SK-N-SH (cell line): ENCODE data around the gene UGT2A3. TPM values are rescaled to one million over a fixed set of nuclear protein-coding genes. Genes with fewer than 3 reads are reported as not detected.

Source experiments
- CTCF ChIA-PET: fragments of 300-600, 350-600 bp; formaldehyde crosslinking; extraction: SDS; loops from one replicate; lab custom pipeline; 2021; lab: Yijun Ruan, JAX
- POLR2A ChIA-PET: fragments of 350-600 bp; sonication (Branson Sonifier 250); formaldehyde crosslinking; extraction: SDS; loops from one replicate; lab custom pipeline; 2020; ENCODE audit warnings: antibody characterized with exemption, inconsistent platforms; lab: Yijun Ruan, JAX
- DNase-seq: peaks from one replicate; pipeline ENCODE4 v3.0.0; 2012
- H2AFZ ChIP-seq: fragments of 200-600 bp; sonication (generic); 2 replicates; pipeline ENCODE4 v1.8.1; 2016; ENCODE audit warnings: antibody characterized with exemption, mild to moderate bottlenecking, low read depth
- H3F3A ChIP-seq: fragments of 200-600 bp; sonication (generic); replicated peaks from 2 replicates; pipeline ENCODE3; 2016; ENCODE audit warnings: antibody characterized with exemption, mild to moderate bottlenecking; ENCODE audit not compliant: insufficient read depth
- H3K27ac ChIP-seq, 2 experiments: fragments of 200-500 bp in 1 of 2; fragments of 200-600 bp in 1 of 2; sonication (Bioruptor generic) in 1 of 2; sonication (generic), shearing (Covaris generic) in 1 of 2; 2 replicates each; pipeline versions ENCODE4 v1.5.1 to v1.6.1; 2014 to 2016; ENCODE audit warnings: low read depth in 2 of 2, inconsistent platforms in 1 of 2, low read length in 1 of 2, mild to moderate bottlenecking in 1 of 2, mixed read lengths in 1 of 2
- H3K27me3 ChIP-seq: fragments of 200-600 bp; sonication (generic), shearing (Covaris generic); 2 replicates; pipeline ENCODE4 v1.6.1; 2016; ENCODE audit warnings: mixed run types; ENCODE audit not compliant: insufficient read depth
- H3K36me3 ChIP-seq, 2 experiments: fragments of 200-500 bp in 1 of 2; fragments of 200-600 bp in 1 of 2; sonication (Bioruptor generic) in 1 of 2; sonication (generic) in 1 of 2; replicated peaks in 1 of 2; 2 replicates each; pipeline versions ENCODE3 to v1.5.1; 2014 to 2016; ENCODE audit warnings: low read length in 1 of 2, mild to moderate bottlenecking in 1 of 2; ENCODE audit not compliant: insufficient read depth in 2 of 2, control insufficient read depth in 1 of 2
- H3K4me1 ChIP-seq, 2 experiments: fragments of 200-500 bp in 1 of 2; fragments of 200-600 bp in 1 of 2; sonication (Bioruptor generic) in 1 of 2; sonication (generic), shearing (Covaris generic) in 1 of 2; 2 replicates each; pipeline versions ENCODE4 v1.5.1 to v1.6.1; 2014 to 2016; ENCODE audit warnings: low read depth in 1 of 2, low read length in 1 of 2, mixed run types in 1 of 2; ENCODE audit not compliant: insufficient read depth in 2 of 2, control insufficient read depth in 1 of 2
- H3K4me2 ChIP-seq: fragments of 200-600 bp; sonication (generic), shearing (Covaris generic); 2 replicates; pipeline ENCODE4 v1.6.1; 2017; ENCODE audit warnings: mixed run types
- H3K4me3 ChIP-seq, 2 experiments: fragments of 200-500 bp in 1 of 2; fragments of 200-600 bp in 1 of 2; sonication (Bioruptor generic) in 1 of 2; sonication (generic), shearing (Covaris generic) in 1 of 2; 2 replicates each; pipeline versions ENCODE4 v1.5.1 to v1.8.1; 2014 to 2016; ENCODE audit warnings: low read depth in 2 of 2, inconsistent platforms in 1 of 2, low read length in 1 of 2, mild to moderate bottlenecking in 1 of 2, mixed read lengths in 1 of 2, moderate library complexity in 1 of 2
- H3K79me2 ChIP-seq: fragments of 200-600 bp; sonication (generic); 2 replicates; pipeline ENCODE4 v1.8.1; 2017; ENCODE audit warnings: mild to moderate bottlenecking; ENCODE audit not compliant: insufficient read depth
- H3K9ac ChIP-seq: fragments of 200-600 bp; sonication (generic); 2 replicates; pipeline ENCODE4 v1.6.1; 2017; ENCODE audit warnings: mixed run types
- H3K9me2 ChIP-seq: fragments of 200-600 bp; sonication (generic); 2 replicates; pipeline ENCODE4 v1.6.1; 2017; ENCODE audit warnings: mixed run types
- H3K9me3 ChIP-seq: fragments of 200-600 bp; sonication (generic); 2 replicates; pipeline ENCODE4 v1.6.1; 2017; ENCODE audit warnings: mixed run types, mild to moderate bottlenecking, moderate library complexity
- H4K20me1 ChIP-seq: fragments of 200-600 bp; sonication (generic); 2 replicates; pipeline ENCODE4 v1.6.1; 2017; ENCODE audit warnings: mild to moderate bottlenecking, mixed run types; ENCODE audit not compliant: insufficient read depth
- CHD2 ChIP-seq: fragments of 150-350 bp; IDR thresholded peaks from 2 replicates; pipeline ENCODE4 v1.6.1; 2018; ENCODE audit warnings: low read length; ENCODE audit not compliant: partially characterized antibody
- CTCF ChIP-seq: fragments of 200-600 bp; sonication (generic); IDR thresholded peaks from 2 replicates; pipeline ENCODE4 v1.6.1; 2017; ENCODE audit warnings: antibody characterized with exemption, mild to moderate bottlenecking, moderate library complexity
- ELF1 ChIP-seq: IDR thresholded peaks from 2 replicates; pipeline ENCODE4 v1.4.0; 2012
- JUND ChIP-seq: IDR thresholded peaks from 2 replicates; pipeline ENCODE4 v1.4.0; 2012
- MEF2A ChIP-seq: IDR thresholded peaks from 2 replicates; pipeline ENCODE4 v1.4.0; 2012; ENCODE audit warnings: low read depth, borderline replicate concordance
- MXI1 ChIP-seq: IDR thresholded peaks from 2 replicates; pipeline ENCODE4 v1.6.1; 2012; ENCODE audit warnings: mild to moderate bottlenecking, low read depth, low read length, improper control_type of control experiment
- RCOR1 ChIP-seq: fragments of 150-350 bp; IDR thresholded peaks from 2 replicates; pipeline ENCODE4 v1.6.1; 2017; ENCODE audit warnings: antibody characterized with exemption, low read length
- RXRA ChIP-seq: IDR thresholded peaks from 2 replicates; pipeline ENCODE4 v1.4.0; 2012; ENCODE audit warnings: low read depth, mild to moderate bottlenecking, borderline replicate concordance
- SIN3A ChIP-seq: IDR thresholded peaks from 2 replicates; pipeline ENCODE4 v1.6.1; 2012; ENCODE audit warnings: low read depth, mild to moderate bottlenecking, low read length, moderate library complexity, borderline replicate concordance
- TEAD4 ChIP-seq: IDR thresholded peaks from 2 replicates; pipeline ENCODE4 v1.4.0; 2012; ENCODE audit warnings: mild to moderate bottlenecking, borderline replicate concordance; ENCODE audit not compliant: insufficient read depth
- USF1 ChIP-seq: IDR thresholded peaks from 2 replicates; pipeline ENCODE4 v1.4.0; 2012; ENCODE audit warnings: low read depth, borderline replicate concordance
- YY1 ChIP-seq: IDR thresholded peaks from 2 replicates; pipeline ENCODE4 v1.4.0; 2012; ENCODE audit warnings: low read depth, mild to moderate bottlenecking
- WGBS: methylation state at CpG from one replicate; pipeline ENCODE4 v1.1.6; 2017; ENCODE audit warnings: low lambda C conversion rate; 5-methylcytosine and 5-hydroxymethylcytosine counted together
- polyA plus RNA-seq, 3 experiments: library from polyadenylated mRNA; depleted of rRNA; stranded (reverse); fragments of >200 nt; gene quantifications; 2 replicates each; pipeline ENCODE4 v1.2.3, GENCODE V29; 2012
- TF ChIP-seq, protein P1 (sequence below): fragments of 150-350 bp; IDR thresholded peaks from 2 replicates; pipeline ENCODE4 v1.6.1; 2016; ENCODE audit warnings: mild to moderate bottlenecking, low read depth, low read length

UGT2A3 gene
- polyA plus RNA-seq, 1 of the 3 experiments (the other 2 are of a cell fraction): not detected

DNA sequence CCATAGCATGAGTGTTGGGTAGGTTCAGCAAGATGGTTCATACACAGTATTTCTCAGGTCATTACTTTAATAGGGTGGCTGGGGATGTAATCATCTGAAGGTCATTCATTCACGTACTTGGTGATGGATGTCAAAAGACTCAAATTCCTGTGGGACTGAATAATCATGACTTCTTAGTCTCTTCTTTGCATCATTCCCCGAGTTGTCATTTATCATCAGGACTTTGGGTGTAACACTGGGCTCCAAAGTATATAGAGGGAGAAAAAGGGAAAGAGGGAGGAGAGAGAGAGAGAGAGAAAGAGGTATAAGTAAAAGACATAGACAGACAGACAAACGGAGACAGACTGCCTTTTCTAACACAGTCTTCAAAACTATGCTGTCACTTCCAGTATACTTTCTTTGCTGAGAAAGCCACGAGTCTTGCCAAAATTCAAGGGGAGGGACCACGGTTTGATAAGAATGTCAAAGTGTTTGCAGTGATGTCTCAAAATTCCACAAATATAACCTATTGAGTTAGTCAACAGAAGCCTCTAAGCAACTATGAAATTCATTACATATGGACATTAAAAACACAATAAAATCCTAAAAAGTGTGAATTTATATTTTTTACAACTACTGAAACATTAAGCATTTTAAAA, 55.9 kb downstream of the UGT2A3 start:
- H3K27me3 ChIP-seq: no peaks in the 10 kb centered on the region
- CTCF ChIA-PET: no interaction called here
- WGBS: 2% methylated on average over 5 of the region's 5 CpGs
- H2AFZ ChIP-seq: no peak overlapping the region
- H3K4me1 ChIP-seq: no peaks in the 10 kb centered on the region
- POLR2A ChIA-PET: no interaction called here
- H3K9me2 ChIP-seq: peaks cover 3% of the 10 kb centered on the region; the same call in 1 of the 2 replicates
- H3K4me2 ChIP-seq: no peak overlapping the region
- no peaks in the 10 kb centered on the region for H3K79me2 ChIP-seq
- H3K36me3 ChIP-seq: no peaks in the 10 kb centered on the region
- no peak overlapping the region for H3K27ac ChIP-seq
- TF ChIP-seq SIN3A (no peak), ELF1 (no peak), TEAD4 (no peak), MEF2A (no peak), CHD2 (no peak), CTCF (no peak), JUND (no peak), RCOR1 (no peak), YY1 (no peak), RXRA (no peak), USF1 (no peak)
- TF ChIP-seq, protein P1, sequence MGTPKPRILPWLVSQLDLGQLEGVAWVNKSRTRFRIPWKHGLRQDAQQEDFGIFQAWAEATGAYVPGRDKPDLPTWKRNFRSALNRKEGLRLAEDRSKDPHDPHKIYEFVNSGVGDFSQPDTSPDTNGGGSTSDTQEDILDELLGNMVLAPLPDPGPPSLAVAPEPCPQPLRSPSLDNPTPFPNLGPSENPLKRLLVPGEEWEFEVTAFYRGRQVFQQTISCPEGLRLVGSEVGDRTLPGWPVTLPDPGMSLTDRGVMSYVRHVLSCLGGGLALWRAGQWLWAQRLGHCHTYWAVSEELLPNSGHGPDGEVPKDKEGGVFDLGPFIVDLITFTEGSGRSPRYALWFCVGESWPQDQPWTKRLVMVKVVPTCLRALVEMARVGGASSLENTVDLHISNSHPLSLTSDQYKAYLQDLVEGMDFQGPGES: no peak
- no peak overlapping the region for H3K9ac ChIP-seq
- no peaks in the 10 kb centered on the region for H4K20me1 ChIP-seq
- DNase-seq: no peak
- no peaks in the 10 kb centered on the region for H3F3A ChIP-seq
- no peaks in the 10 kb centered on the region for H3K9me3 ChIP-seq
- no peak overlapping the region for H3K4me3 ChIP-seq

GRCh38 chr4:68892861-68893260, 58.7 kb downstream of the UGT2A3 start:
- no peak for TF ChIP-seq MXI1
- TF ChIP-seq, all 33 proteins: peak for 0
- no peak overlapping the region for H3K4me3 ChIP-seq
- POLR2A ChIA-PET: no interaction called here
- no peaks in the 10 kb centered on the region for H3K79me2 ChIP-seq
- no peaks in the 10 kb centered on the region for H3K9me3 ChIP-seq
- H3K4me2 ChIP-seq: no peak overlapping the region
- H3K9me2 ChIP-seq: peaks cover 3% of the 10 kb centered on the region; the same call in 1 of the 2 replicates
- no peak overlapping the region for H3K27ac ChIP-seq
- no peaks in the 10 kb centered on the region; the same call in 1 of the 2 replicates for H3K27me3 ChIP-seq
- 28% methylated on average over 1 of the region's 1 CpG for WGBS
- H3K9ac ChIP-seq: no peak overlapping the region
- H3K36me3 ChIP-seq: no peaks in the 10 kb centered on the region
- no peaks in the 10 kb centered on the region for H3K4me1 ChIP-seq
- no peaks in the 10 kb centered on the region for H4K20me1 ChIP-seq
- no peak for DNase-seq
- H3F3A ChIP-seq: no peaks in the 10 kb centered on the region
- no peak overlapping the region for H2AFZ ChIP-seq
- CTCF ChIA-PET: no interaction called here
